ENCODE measurements around the gene NSDHL. TPM values are rescaled to one million over a fixed set of nuclear protein-coding genes. Genes with fewer than 3 reads are reported as not detected.

The NSDHL gene
- polyA plus RNA-seq, 3 donors, result 8.2 to 21.3 (median 19.9) TPM

DNA sequence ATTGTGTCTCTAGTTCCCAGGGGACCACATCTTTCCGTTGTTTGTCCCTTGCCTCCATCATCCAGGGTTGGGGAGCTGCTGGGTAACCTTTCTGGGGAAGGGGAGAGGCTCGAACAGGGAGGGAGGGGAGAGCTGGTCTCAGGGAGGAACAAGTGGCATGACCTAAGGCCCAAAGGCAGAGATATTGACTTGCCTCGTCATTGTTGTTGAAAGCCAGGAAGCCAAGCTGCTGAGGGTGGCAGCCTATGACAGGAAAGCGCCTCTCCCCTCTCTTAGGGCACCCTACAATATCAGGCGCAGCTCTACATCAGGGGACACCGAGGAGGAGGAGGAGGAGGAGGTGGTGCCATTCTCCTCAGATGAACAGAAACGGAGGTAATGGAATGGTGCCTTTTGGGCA is 87.8 kb downstream of the NSDHL start:
- peaks cover 44 to 52% of the 10 kb centered on the region in 2 donors for H3K4me1 ChIP-seq (ENCODE audit: control insufficient read depth in 1 of 2, insufficient read depth in 2 of 2, low read length in 2 of 2)
- H3K27me3 ChIP-seq (ENCODE audit: control insufficient read depth in 2 of 2, insufficient read depth in 2 of 2, low read length in 2 of 2), result no peaks in the 10 kb centered on the region
- peaks cover 0 to 10% of the 10 kb centered on the region in 2 donors for H3K36me3 Mint-ChIP-seq
- peak overlapping the region; percentile 27 to 75 (median 40) for H3K4me3 ChIP-seq (replicated peaks in 1 of 3; ENCODE audit: low read depth in 2 of 3, low read length in 3 of 3)
- H3K9me3 ChIP-seq (replicated peaks in 1 of 2; ENCODE audit: control insufficient read depth in 1 of 2, insufficient read depth in 1 of 2, low read length in 2 of 2), result no peaks in the 10 kb centered on the region
- intact Hi-C loops (cut with micrococcal nuclease), result no loop called here
- peak overlapping the region; percentile 79 to 87 for H3K27ac ChIP-seq (ENCODE audit: low read depth in 1 of 2, low read length in 2 of 2)
- peak overlapping the region; percentile 75 for H2AFZ ChIP-seq (ENCODE audit: insufficient read depth, low read depth, low read length, poor library complexity, severe bottlenecking)
- peaks cover 46% of the 10 kb centered on the region for H3K4me1 Mint-ChIP-seq
- H3K27me3 Mint-ChIP-seq (ENCODE audit: low read depth in 3 of 3), result peaks cover 0 to 16% (median 0%) of the 10 kb centered on the region in 3 donors
- H3K9me3 Mint-ChIP-seq, result peaks cover 0 to 2% (median 0%) of the 10 kb centered on the region in 7 donors
- TF ChIP-seq, protein P1, sequence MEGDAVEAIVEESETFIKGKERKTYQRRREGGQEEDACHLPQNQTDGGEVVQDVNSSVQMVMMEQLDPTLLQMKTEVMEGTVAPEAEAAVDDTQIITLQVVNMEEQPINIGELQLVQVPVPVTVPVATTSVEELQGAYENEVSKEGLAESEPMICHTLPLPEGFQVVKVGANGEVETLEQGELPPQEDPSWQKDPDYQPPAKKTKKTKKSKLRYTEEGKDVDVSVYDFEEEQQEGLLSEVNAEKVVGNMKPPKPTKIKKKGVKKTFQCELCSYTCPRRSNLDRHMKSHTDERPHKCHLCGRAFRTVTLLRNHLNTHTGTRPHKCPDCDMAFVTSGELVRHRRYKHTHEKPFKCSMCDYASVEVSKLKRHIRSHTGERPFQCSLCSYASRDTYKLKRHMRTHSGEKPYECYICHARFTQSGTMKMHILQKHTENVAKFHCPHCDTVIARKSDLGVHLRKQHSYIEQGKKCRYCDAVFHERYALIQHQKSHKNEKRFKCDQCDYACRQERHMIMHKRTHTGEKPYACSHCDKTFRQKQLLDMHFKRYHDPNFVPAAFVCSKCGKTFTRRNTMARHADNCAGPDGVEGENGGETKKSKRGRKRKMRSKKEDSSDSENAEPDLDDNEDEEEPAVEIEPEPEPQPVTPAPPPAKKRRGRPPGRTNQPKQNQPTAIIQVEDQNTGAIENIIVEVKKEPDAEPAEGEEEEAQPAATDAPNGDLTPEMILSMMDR (IDR thresholded peaks at IDR 0.05), result no peak
- DNase-seq, result peak; percentile 18 to 35 (median 22)
- peak overlapping the region; percentile 79 for H3K4me2 ChIP-seq (replicated peaks; ENCODE audit: extremely low read depth, low read length, poor library complexity, severe bottlenecking)
- WGBS (ENCODE audit: insufficient coverage), result 0% methylated on average over 1 of the region's 7 CpGs
- peak overlapping the region; percentile 80 to 93 (median 89) for H3K27ac Mint-ChIP-seq
- peak overlapping the region; percentile 65 for H3K9ac ChIP-seq (ENCODE audit: insufficient read depth, low read length, poor library complexity, severe bottlenecking)
- peaks cover 0 to 23% of the 10 kb centered on the region in 2 donors for H3K36me3 ChIP-seq (replicated peaks in 1 of 2; ENCODE audit: control insufficient read depth in 1 of 2, insufficient read depth in 2 of 2, low read length in 2 of 2)
- peak overlapping the region; percentile 52 to 85 for H3K4me3 Mint-ChIP-seq
- no peaks in the 10 kb centered on the region for H3K79me2 ChIP-seq (ENCODE audit: insufficient read depth, low read length)
- no peaks in the 10 kb centered on the region for H4K20me1 ChIP-seq (ENCODE audit: insufficient read depth, low read length)

Other genes with a start within 250 kb of the NSDHL start
- gene GABRQ, start 193.2 kb upstream of the NSDHL start, polyA plus RNA-seq, result not detected
- gene MAGEA3, start 132.3 kb upstream of the NSDHL start, polyA plus RNA-seq, result not detected
- gene CSAG2, start 121.8 kb upstream of the NSDHL start, polyA plus RNA-seq, result not detected
- not detected for gene MAGEA2B, start 116.4 kb upstream of the NSDHL start, polyA plus RNA-seq
- gene CSAG1, start 97.3 kb upstream of the NSDHL start, polyA plus RNA-seq, result not detected
- not detected for gene MAGEA12, start 97.3 kb upstream of the NSDHL start, polyA plus RNA-seq
- not detected for gene MAGEA2, start 77.2 kb upstream of the NSDHL start, polyA plus RNA-seq
- gene CSAG3, start 71.8 kb upstream of the NSDHL start, polyA plus RNA-seq, result not detected
- gene MAGEA6, start 61.4 kb upstream of the NSDHL start, polyA plus RNA-seq, result not detected
- gene CETN2, start 306 bp upstream of the NSDHL start, polyA plus RNA-seq, result 10 to 100 TPM in 2 of 3 donors, 1 to 10 TPM in 1; 5.4 to 26.7 (median 19.9) TPM
- 10 to 100 TPM; 39.1 to 82.9 (median 40.5) TPM for gene ZNF185, start 67.0 kb downstream of the NSDHL start, polyA plus RNA-seq
- 1 to 10 TPM in 1 of 3 donors, under 1 TPM in 1, not detected in 1; 0.06 to 2.1 TPM for gene PNMA5, start 163.1 kb downstream of the NSDHL start, polyA plus RNA-seq
- gene PNMA3, start 225.4 kb downstream of the NSDHL start, polyA plus RNA-seq, result under 1 TPM in 1 of 3 donors, not detected in 2; 0.79 TPM
- under 1 TPM in 2 of 3 donors, not detected in 1; 0.04 to 0.12 TPM for gene PNMA6A, start 241.4 kb downstream of the NSDHL start, polyA plus RNA-seq